NCI-H1694 (cell line): ENCODE measurements around the gene GCSH.

ENCODE experiments used
- DNase-seq: peaks from one replicate; lab custom pipeline; 2025; lab: John Stamatoyannopoulos, UW

Gene GCSH

GRCh38 chr16:81041696-81042095, 54.5 kb downstream of the GCSH start:
- no peak for DNase-seq

- DNase-seq = no peak
Observed at GRCh38 chr16:81040842-81041241, 55.4 kb downstream of the GCSH start.

- DNase-seq = no peak
Observed at GRCh38 chr16:81040131-81040530, 56.1 kb downstream of the GCSH start.

GRCh38 chr16:81036751-81037350, 59.3 kb downstream of the GCSH start:
- DNase-seq = no peak

GRCh38 chr16:81035975-81036750, 60.0 kb downstream of the GCSH start:
- no peak for DNase-seq

- peak; percentile 42 for DNase-seq
Observed at GRCh38 chr16:81035398-81035974, 60.7 kb downstream of the GCSH start, which contains the start of gene ATMIN. Gene ATMIN, plus strand, starts transcription at chr16:81035842. Its CDS starts 29 bp downstream, at chr16:81035871.
